Ovary (tissue), 3 donors: Measurements from ENCODE around the gene ARIH2.

Experiments used
- POLR2A ChIP-seq: fragments of 450-650 bp; IDR thresholded peaks from one replicate; pipeline ENCODE4 v1.6.1; 2017; ENCODE audit warnings: antibody characterized with exemption, mild to moderate bottlenecking, moderate library complexity
- TF ChIP-seq, protein P1 (sequence below), 3 donors: fragments of 450-650 bp in 2 of 3; fragments of 200-600 bp in 1 of 3; IDR thresholded peaks; one replicate each; pipeline versions ENCODE4 v1.5.1 to v1.8.0; 2016 to 2022; ENCODE audit warnings: antibody characterized with exemption in 3 of 3, mild to moderate bottlenecking in 1 of 3
- donor health status: DM: no; HTN: no; CAD: no.

GRCh38 chr3:49025793-49026520 is 107.3 kb downstream of the ARIH2 start:
- TF ChIP-seq, protein P1, sequence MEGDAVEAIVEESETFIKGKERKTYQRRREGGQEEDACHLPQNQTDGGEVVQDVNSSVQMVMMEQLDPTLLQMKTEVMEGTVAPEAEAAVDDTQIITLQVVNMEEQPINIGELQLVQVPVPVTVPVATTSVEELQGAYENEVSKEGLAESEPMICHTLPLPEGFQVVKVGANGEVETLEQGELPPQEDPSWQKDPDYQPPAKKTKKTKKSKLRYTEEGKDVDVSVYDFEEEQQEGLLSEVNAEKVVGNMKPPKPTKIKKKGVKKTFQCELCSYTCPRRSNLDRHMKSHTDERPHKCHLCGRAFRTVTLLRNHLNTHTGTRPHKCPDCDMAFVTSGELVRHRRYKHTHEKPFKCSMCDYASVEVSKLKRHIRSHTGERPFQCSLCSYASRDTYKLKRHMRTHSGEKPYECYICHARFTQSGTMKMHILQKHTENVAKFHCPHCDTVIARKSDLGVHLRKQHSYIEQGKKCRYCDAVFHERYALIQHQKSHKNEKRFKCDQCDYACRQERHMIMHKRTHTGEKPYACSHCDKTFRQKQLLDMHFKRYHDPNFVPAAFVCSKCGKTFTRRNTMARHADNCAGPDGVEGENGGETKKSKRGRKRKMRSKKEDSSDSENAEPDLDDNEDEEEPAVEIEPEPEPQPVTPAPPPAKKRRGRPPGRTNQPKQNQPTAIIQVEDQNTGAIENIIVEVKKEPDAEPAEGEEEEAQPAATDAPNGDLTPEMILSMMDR (IDR thresholded peaks at IDR 0.05), result no peak
- no peak for TF ChIP-seq POLR2A
